BLaER1 treated with 17β-estradiol and CSF1 and Interleukin-3, amounts not matched to agents 10 nM and 100 nM (cell line): Measurements from ENCODE around the gene TMEM88.
A peak's percentile ranks its signal among the peaks of the same experiment; 100 is the strongest.

Experiments
- H3K27ac ChIP-seq, 11 experiments: shearing (Covaris generic); formaldehyde crosslinking; 2 replicates each; pipeline ENCODE4 v1.8.1; 2022
- H3K27me3 ChIP-seq, 11 experiments: shearing (Covaris generic); formaldehyde crosslinking; 2 replicates each; pipeline ENCODE4 v1.8.1; 2022
- H3K36me3 ChIP-seq, 11 experiments: shearing (Covaris generic); formaldehyde crosslinking; 2 replicates each; pipeline ENCODE4 v1.8.1; 2022
- H3K4me1 ChIP-seq, 10 experiments: shearing (Covaris generic); formaldehyde crosslinking; 2 replicates each; pipeline ENCODE4 v1.8.1; 2022
- H3K4me2 ChIP-seq, 11 experiments: shearing (Covaris generic); formaldehyde crosslinking; 2 replicates each; pipeline ENCODE4 v1.8.1; 2022
- H3K4me3 ChIP-seq, 10 experiments: shearing (Covaris generic); formaldehyde crosslinking; 2 replicates each; pipeline ENCODE4 v1.8.1; 2022
- H3K9ac ChIP-seq, 11 experiments: shearing (Covaris generic); formaldehyde crosslinking; 2 replicates each; pipeline ENCODE4 v1.8.1; 2022
- H3K9me3 ChIP-seq, 11 experiments: shearing (Covaris generic); formaldehyde crosslinking; replicated peaks in 1 of 11; 2 replicates each; pipeline ENCODE4 v1.8.1; 2022
- H4K20me1 ChIP-seq, 11 experiments: shearing (Covaris generic); formaldehyde crosslinking; 2 replicates each; pipeline ENCODE4 v1.8.1; 2022
- Cebpa-rat ChIP-seq, 11 experiments: shearing (Covaris generic); IDR thresholded peaks; 2 replicates each; pipeline ENCODE4 v1.8.1; 2022

Gene TMEM88

DNA sequence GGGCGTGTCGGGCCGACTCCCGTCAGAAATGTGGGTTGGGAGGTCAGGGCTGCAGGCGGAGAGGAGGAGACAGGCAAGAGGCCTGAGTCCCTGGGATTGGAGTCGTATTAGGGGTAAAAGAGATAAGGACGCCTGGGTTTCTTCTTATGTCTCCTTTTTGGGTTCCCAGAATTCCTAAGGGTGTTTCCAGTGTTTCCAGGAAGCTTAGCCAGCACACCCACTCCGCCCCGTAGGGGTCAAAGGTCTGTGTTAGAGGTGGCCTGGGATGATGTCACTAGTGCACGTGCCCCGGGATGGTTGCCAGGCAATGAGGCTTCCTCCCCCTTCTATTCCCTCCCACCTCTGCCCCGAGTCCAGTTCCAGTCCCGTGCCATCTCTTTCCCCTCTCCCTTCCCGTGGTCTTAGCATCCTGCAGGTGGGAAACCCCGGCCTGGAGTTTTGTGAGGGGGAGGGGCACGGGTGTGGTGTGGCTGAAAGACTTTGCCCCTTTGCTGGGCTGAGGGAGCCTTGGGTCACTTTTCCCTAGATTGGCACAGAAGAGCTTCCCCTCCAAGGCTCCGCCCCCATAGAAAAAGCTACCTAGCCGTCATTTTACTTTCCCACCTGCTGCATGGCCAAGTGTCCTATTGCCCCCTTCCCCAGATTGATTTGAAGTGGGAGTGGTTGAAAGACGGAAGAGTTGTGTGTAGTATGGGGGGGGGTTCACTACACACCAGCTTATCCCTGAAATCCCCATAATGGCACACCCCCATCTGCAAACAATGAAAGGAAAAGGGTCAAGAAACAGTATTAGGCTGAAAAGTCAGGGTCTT is 18.1 kb upstream of the TMEM88 start:
- no peaks in the 10 kb centered on the region for H3K9me3 ChIP-seq

GRCh38 chr17:7837408-7838088 is 17.3 kb upstream of the TMEM88 start:
- TF ChIP-seq Cebpa-rat (IDR thresholded peaks at IDR 0.05): no peak
- peaks cover 51 to 62% (median 57%) of the 10 kb centered on the region in 10 experiments for H3K4me1 ChIP-seq

More for the DNA sequence above, 18.1 kb upstream of the TMEM88 start:
- H4K20me1 ChIP-seq: peaks cover 9 to 31% (median 29%) of the 10 kb centered on the region in 11 experiments; a peak in 14 of 22 replicates
- H3K4me1 ChIP-seq: peaks cover 51 to 62% (median 58%) of the 10 kb centered on the region in 10 experiments
- peak overlapping the region; percentile 66 to 80 (median 77) for H3K4me3 ChIP-seq
- peaks cover 0 to 19% (median 14%) of the 10 kb centered on the region in 11 experiments; a peak in 14 of 22 replicates for H3K36me3 ChIP-seq
- 0 out of 22 replicates have a peak, but pooled peaks of 1 of the 11 experiments have one; percentile 18 for TF ChIP-seq Cebpa-rat (IDR thresholded peaks at IDR 0.05)
- peaks cover 0 to 4% (median 0%) of the 10 kb centered on the region in 11 experiments; a peak in 2 of 22 replicates for H3K27me3 ChIP-seq
- peak overlapping the region; percentile 80 to 96 (median 91) for H3K27ac ChIP-seq
- H3K9ac ChIP-seq: peak overlapping the region; percentile 77 to 94 (median 87)
- H3K4me2 ChIP-seq: peak overlapping the region; percentile 92 to 100 (median 98)

DNA sequence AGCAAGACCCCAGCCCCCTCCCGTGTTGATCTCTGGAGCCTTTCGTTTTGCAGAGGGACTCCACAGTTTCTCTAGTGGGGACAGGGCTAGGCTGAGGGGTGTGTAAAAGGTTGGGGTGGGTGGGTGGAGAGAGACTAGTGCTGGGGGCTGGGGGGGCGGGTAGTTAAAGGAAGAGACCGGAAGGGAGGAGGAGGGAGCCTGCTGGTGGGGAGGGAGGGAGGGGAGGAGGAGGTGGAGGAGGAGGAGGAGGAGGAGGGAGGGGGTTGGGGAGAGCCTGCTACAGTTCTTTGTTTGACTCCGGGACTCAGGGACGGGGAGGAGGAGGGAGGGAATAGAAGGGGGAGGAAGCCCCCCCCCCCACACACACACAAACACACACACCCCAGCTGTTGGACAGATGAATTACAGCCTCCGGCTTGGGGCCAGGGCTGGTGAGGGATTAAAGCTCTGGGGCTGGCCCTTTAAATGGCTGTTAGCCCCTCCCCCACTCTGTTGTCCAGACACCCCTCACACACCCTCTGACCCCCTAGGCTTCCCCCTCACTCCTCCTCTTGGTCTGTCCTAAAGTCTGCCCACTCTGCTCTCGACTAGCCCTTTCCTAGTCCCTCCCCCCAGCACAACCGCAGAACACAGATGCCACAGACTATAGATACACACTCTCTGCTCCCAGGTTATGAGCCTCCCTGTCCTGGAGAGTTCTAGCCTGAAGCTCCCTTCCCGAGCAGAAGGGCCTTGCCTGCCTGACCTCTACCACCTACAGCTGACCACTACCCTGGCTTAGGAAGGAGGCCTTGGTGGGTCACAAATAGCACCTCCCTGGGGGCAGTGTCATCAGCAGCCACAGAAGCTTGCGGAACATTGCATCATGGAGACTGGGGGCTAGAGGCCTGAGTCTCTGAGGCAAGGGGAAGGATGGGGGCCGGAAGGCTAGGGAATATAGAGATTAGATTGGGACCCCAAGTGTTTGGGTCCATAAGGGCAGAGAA is 16.5 kb upstream of the TMEM88 start:
- no peaks in the 10 kb centered on the region for H3K9me3 ChIP-seq
- peak overlapping the region; percentile 66 to 89 (median 78) for H3K4me3 ChIP-seq
- H3K9ac ChIP-seq: peak overlapping the region; percentile 92 to 98 (median 96)
- peak in 8 of 11 experiments; percentile 36 to 94 (median 80); a peak in 14 of 22 replicates for TF ChIP-seq Cebpa-rat (IDR thresholded peaks at IDR 0.05)
- peak overlapping the region; percentile 96 to 100 (median 99) for H3K4me2 ChIP-seq
- H3K27me3 ChIP-seq: no peaks in the 10 kb centered on the region
- H3K4me1 ChIP-seq: peaks cover 44 to 58% (median 50%) of the 10 kb centered on the region in 10 experiments
- H3K27ac ChIP-seq: peak overlapping the region; percentile 92 to 99 (median 98)
- peaks cover 9 to 33% (median 29%) of the 10 kb centered on the region in 11 experiments; a peak in 14 of 22 replicates for H4K20me1 ChIP-seq
- H3K36me3 ChIP-seq: peaks cover 0 to 19% (median 14%) of the 10 kb centered on the region in 11 experiments; a peak in 14 of 22 replicates

More at GRCh38 chr17:7837408-7838088, 17.3 kb upstream of the TMEM88 start:
- H3K27ac ChIP-seq: peak overlapping the region; percentile 80 to 96 (median 91); a peak in 21 of 22 replicates
- no peaks in the 10 kb centered on the region for H3K9me3 ChIP-seq
- peak overlapping the region; percentile 92 to 100 (median 98) for H3K4me2 ChIP-seq
- peak overlapping the region; percentile 77 to 94 (median 87) for H3K9ac ChIP-seq
- no peaks in the 10 kb centered on the region for H3K27me3 ChIP-seq
- peaks cover 9 to 31% (median 29%) of the 10 kb centered on the region in 11 experiments; a peak in 14 of 22 replicates for H4K20me1 ChIP-seq
- H3K36me3 ChIP-seq: peaks cover 0 to 19% (median 14%) of the 10 kb centered on the region in 11 experiments; a peak in 14 of 22 replicates
- peak overlapping the region; percentile 66 to 80 (median 77) for H3K4me3 ChIP-seq

DNA sequence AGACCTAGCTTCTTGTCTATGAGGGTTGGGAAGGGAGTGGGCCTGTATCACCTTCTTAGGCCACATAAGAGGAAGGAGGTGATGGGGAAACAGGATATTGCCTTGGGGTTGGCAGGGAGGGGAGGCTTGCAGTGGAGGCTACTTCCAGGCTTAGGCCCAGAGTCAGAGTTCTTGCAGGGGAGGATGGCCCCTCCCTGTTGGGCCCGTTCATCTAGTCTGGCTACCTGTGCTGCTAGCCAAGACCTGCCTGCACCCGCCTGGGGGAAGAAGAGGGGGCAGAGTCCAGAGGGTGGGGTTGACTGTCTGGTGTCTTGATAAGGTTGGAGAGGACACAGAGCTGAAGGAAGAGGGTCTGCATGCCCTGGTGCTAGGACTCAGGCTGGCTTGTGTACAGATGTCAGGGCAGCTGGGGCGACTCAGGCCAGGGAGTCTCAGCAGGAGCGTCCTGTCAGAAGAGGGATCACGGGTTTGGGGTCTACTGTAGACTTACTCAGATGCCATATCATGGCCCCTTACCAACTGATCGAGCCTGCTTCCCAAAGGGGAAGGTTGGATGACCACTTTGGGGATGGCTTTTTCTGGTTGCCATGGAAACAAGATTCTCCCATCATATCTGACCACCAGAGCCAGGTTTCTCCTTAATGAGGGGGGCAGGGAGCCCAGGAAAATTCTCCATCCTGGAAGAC is 15.5 kb upstream of the TMEM88 start:
- H3K4me3 ChIP-seq: peak overlapping the region; percentile 45 to 89 (median 61)
- TF ChIP-seq Cebpa-rat (IDR thresholded peaks at IDR 0.05): no peak
- H3K9me3 ChIP-seq: no peaks in the 10 kb centered on the region
- H3K4me2 ChIP-seq: peak overlapping the region; percentile 73 to 100 (median 98)
- H4K20me1 ChIP-seq: peaks cover 12 to 37% (median 31%) of the 10 kb centered on the region in 11 experiments; a peak in 16 of 22 replicates
- peaks cover 41 to 55% (median 47%) of the 10 kb centered on the region in 10 experiments for H3K4me1 ChIP-seq
- no peaks in the 10 kb centered on the region for H3K27me3 ChIP-seq
- H3K36me3 ChIP-seq: peaks cover 0 to 19% (median 14%) of the 10 kb centered on the region in 11 experiments; a peak in 14 of 22 replicates
- H3K9ac ChIP-seq: peak overlapping the region; percentile 75 to 98 (median 96)
- H3K27ac ChIP-seq: peak overlapping the region; percentile 62 to 99 (median 98)

DNA sequence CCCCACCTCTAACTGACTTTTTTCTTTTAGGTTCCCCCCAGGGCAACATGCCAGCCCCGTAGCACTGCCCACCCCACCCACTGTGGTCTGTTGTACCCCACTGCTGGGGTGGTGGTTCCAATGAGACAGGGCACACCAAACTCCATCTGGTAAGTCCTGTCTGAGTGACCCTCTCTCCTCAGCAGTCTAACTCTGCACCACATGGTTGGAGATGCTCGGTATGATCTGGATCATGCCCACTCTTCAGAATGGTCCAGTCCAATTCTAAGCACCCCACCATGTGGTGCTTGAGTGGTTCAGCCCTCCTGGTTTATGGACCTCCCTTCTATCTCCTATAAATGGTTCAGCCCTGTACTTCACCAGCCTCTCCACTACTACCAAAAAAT is 15.0 kb upstream of the TMEM88 start:
- Histone ChIP-seq H3K27me3 (no peaks in the 10 kb centered on the region), H4K20me1 (peaks cover 16 to 42% (median 34%) of the 10 kb centered on the region in 11 experiments), H3K27ac (peak overlapping the region in 10 of 11 experiments; percentile 79 to 99 (median 98); a peak in 19 of 22 replicates)

DNA sequence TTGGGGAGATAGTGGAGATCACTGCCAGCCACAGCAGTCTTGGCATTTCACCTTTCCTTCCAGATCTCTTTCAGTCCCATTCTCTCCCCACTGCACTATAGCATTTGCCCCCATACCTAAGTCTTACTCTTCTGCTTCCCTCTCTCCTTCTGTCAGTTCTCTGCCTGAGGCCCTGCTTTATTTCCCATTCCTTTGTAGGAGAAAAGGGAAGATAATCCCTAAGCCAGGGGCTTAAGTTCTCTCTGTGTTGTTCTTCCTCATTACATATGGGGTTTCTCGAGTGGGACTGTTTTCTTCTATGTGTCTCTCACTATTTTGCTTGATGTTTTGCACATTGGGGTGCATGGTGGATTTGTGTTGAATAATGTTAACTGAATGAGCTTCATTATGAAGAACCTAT is 14.4 kb upstream of the TMEM88 start:
- TF ChIP-seq Cebpa-rat (IDR thresholded peaks at IDR 0.05): no peak
- H3K4me1 ChIP-seq: peaks cover 48 to 61% (median 53%) of the 10 kb centered on the region in 10 experiments
- H3K4me2 ChIP-seq: peak overlapping the region; percentile 73 to 100 (median 98)
- no peaks in the 10 kb centered on the region for H3K9me3 ChIP-seq
- peak overlapping the region in 10 of 11 experiments; percentile 91 to 99 (median 98); a peak in 19 of 22 replicates for H3K27ac ChIP-seq
- H3K4me3 ChIP-seq: peak overlapping the region in 9 of 10 experiments; percentile 68 to 89 (median 77); a peak in 15 of 20 replicates
- peaks cover 4 to 24% (median 19%) of the 10 kb centered on the region in 11 experiments for H3K36me3 ChIP-seq
- H3K27me3 ChIP-seq: no peaks in the 10 kb centered on the region
- H3K9ac ChIP-seq: peak overlapping the region; percentile 75 to 98 (median 96); a peak in 20 of 22 replicates
- H4K20me1 ChIP-seq: peaks cover 22 to 47% (median 40%) of the 10 kb centered on the region in 11 experiments

More for the DNA sequence above, 15.0 kb upstream of the TMEM88 start:
- no peaks in the 10 kb centered on the region for H3K9me3 ChIP-seq
- TF ChIP-seq Cebpa-rat (IDR thresholded peaks at IDR 0.05): no peak
- H3K9ac ChIP-seq: peak overlapping the region; percentile 75 to 98 (median 96); a peak in 20 of 22 replicates
- peak overlapping the region; percentile 73 to 100 (median 98) for H3K4me2 ChIP-seq
- H3K4me1 ChIP-seq: peaks cover 43 to 55% (median 47%) of the 10 kb centered on the region in 10 experiments
- H3K4me3 ChIP-seq: peak overlapping the region in 7 of 10 experiments; percentile 59 to 89 (median 77); a peak in 13 of 20 replicates
- H3K36me3 ChIP-seq: peaks cover 0 to 19% (median 14%) of the 10 kb centered on the region in 11 experiments; a peak in 15 of 22 replicates

DNA sequence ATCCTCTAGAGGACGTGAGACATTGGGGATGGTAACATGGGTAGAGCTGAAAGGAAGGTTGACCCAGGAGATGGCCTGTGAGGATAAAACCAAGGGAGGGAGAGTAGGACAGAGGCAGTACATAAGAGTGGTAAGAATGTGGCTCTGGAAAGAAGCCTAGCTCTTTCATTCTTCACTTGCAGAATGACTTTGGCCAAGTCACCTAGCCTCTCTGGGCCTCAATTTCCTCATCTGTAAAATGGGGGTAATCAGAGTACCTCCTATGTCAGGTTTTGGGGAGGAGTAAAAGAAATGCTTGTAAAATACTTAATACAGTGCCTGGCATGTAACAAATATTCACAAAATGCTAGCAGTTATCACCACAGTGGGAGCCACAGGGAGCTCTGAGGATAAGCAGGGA is 14.0 kb upstream of the TMEM88 start:
- Histone ChIP-seq H3K27ac (peak overlapping the region; percentile 91 to 99 (median 98); a peak in 21 of 22 replicates), H4K20me1 (peaks cover 26 to 52% (median 44%) of the 10 kb centered on the region in 11 experiments)

More for the DNA sequence above, 14.0 kb upstream of the TMEM88 start:
- H3K9ac ChIP-seq: peak overlapping the region; percentile 89 to 98 (median 96); a peak in 21 of 22 replicates
- H3K4me1 ChIP-seq: peaks cover 50 to 64% (median 56%) of the 10 kb centered on the region in 10 experiments
- peak overlapping the region; percentile 66 to 89 (median 76) for H3K4me3 ChIP-seq
- H3K36me3 ChIP-seq: peaks cover 7 to 29% (median 23%) of the 10 kb centered on the region in 11 experiments
- H3K27me3 ChIP-seq: no peaks in the 10 kb centered on the region
- peak overlapping the region; percentile 73 to 100 (median 98) for H3K4me2 ChIP-seq
- no peak for TF ChIP-seq Cebpa-rat (IDR thresholded peaks at IDR 0.05)
- no peaks in the 10 kb centered on the region for H3K9me3 ChIP-seq
